Coronary artery (tissue), 2 donors: ENCODE measurements around the gene VWA5A.

Experiments
- DNase-seq: peaks from one replicate; pipeline ENCODE4 v3.0.0-alpha.2; 2017; ENCODE audit warnings: low spot score
- H3K27ac ChIP-seq, 2 donors: fragments of 200-600 bp; sonication (generic); one replicate each; pipeline ENCODE4 v1.5.1; 2016 to 2019
- H3K4me3 ChIP-seq: fragments of 200-600 bp; sonication (generic); 2 replicates; pipeline ENCODE4 v1.5.1; 2016; ENCODE audit warnings: mild to moderate bottlenecking, moderate library complexity
- CTCF ChIP-seq: fragments of 200-600 bp; sonication (generic); IDR thresholded peaks from one replicate; pipeline ENCODE4 v1.5.1; 2019; ENCODE audit warnings: antibody characterized with exemption

VWA5A gene

GRCh38 chr11:124094731-124095130, 20.5 kb upstream of the VWA5A start:
- H3K4me3 ChIP-seq, result no peak overlapping the region
- no peak for DNase-seq
- H3K27ac ChIP-seq, result no peak overlapping the region
- no peak for TF ChIP-seq CTCF

- TF ChIP-seq CTCF, result no peak
- Histone ChIP-seq H3K27ac (no peak overlapping the region), H3K4me3 (no peak overlapping the region)
- DNase-seq, result no peak
Measured at GRCh38 chr11:124096364-124096763, 18.9 kb upstream of the VWA5A start.

- TF ChIP-seq CTCF, result no peak
- Histone ChIP-seq H3K4me3 (no peak overlapping the region), H3K27ac (no peak overlapping the region)
- no peak for DNase-seq
Measured at GRCh38 chr11:124098141-124098540, 17.1 kb upstream of the VWA5A start.

GRCh38 chr11:124101737-124102136, 13.5 kb upstream of the VWA5A start:
- TF ChIP-seq CTCF, result no peak
- Histone ChIP-seq H3K27ac (no peak overlapping the region), H3K4me3 (no peak overlapping the region)
- no peak for DNase-seq

- Histone ChIP-seq H3K27ac (no peak overlapping the region), H3K4me3 (no peak overlapping the region)
- TF ChIP-seq CTCF, result no peak
- no peak for DNase-seq
Measured at GRCh38 chr11:124108156-124108555, 7.1 kb upstream of the VWA5A start.

GRCh38 chr11:124109377-124109776, 5.9 kb upstream of the VWA5A start:
- TF ChIP-seq CTCF, result no peak

GRCh38 chr11:124110201-124110600, 5.0 kb upstream of the VWA5A start:
- TF ChIP-seq CTCF, result no peak
- Histone ChIP-seq H3K27ac (no peak overlapping the region), H3K4me3 (no peak overlapping the region)
- no peak for DNase-seq

More at GRCh38 chr11:124109377-124109776, 5.9 kb upstream of the VWA5A start:
- no peak overlapping the region for H3K27ac ChIP-seq
- H3K4me3 ChIP-seq, result no peak overlapping the region
- DNase-seq, result no peak
